IgD-negative memory B cell (primary cell): Measurements from ENCODE around the gene AGRP. TPM values are rescaled to one million over a fixed set of nuclear protein-coding genes. Genes with fewer than 3 reads are reported as not detected.

Source experiments
- H3K27ac Mint-ChIP-seq, 3 donors: one replicate each; pipeline ENCODE4 v1.8.0; 2020 to 2022; ENCODE audit warnings: mild to moderate bottlenecking in 3 of 3, mixed read lengths in 3 of 3, moderate library complexity in 1 of 3
- H3K27me3 Mint-ChIP-seq: one replicate; pipeline ENCODE4 v1.8.0; 2021; ENCODE audit warnings: mixed read lengths
- H3K36me3 Mint-ChIP-seq: one replicate; pipeline ENCODE4 v1.8.0; 2020; ENCODE audit warnings: mild to moderate bottlenecking, mixed read lengths
- H3K4me1 Mint-ChIP-seq, 3 donors: one replicate each; pipeline ENCODE4 v1.8.0; 2020 to 2022; ENCODE audit warnings: mixed read lengths in 3 of 3, mild to moderate bottlenecking in 1 of 3
- H3K4me3 Mint-ChIP-seq, 4 donors: one replicate each; pipeline ENCODE4 v1.8.0; 2020 to 2022; ENCODE audit warnings: mild to moderate bottlenecking in 4 of 4, mixed read lengths in 4 of 4, moderate library complexity in 3 of 4
- H3K9me3 Mint-ChIP-seq, 3 donors: one replicate each; pipeline ENCODE4 v1.8.0; 2020 to 2021; ENCODE audit warnings: mixed read lengths in 3 of 3, mild to moderate bottlenecking in 1 of 3
- polyA plus RNA-seq: library from polyadenylated mRNA; unstranded; fragments of 300-500 nt; fragmentation: Illumina TruSeq; gene quantifications from one replicate; pipeline ENCODE4 v1.2.3, GENCODE V29; 2021

The AGRP gene
- polyA plus RNA-seq, 1 donor from 2014 or later, result not detected

GRCh38 chr16:67482233-67482924 is 968 bp downstream of the AGRP start:
- Mint-ChIP-seq H3K4me1 (peaks cover 20 to 31% (median 21%) of the 10 kb centered on the region in 3 donors), H3K27ac (peak overlapping the region; percentile 88 to 99 (median 99)), H3K27me3 (no peaks in the 10 kb centered on the region)

GRCh38 chr16:67481561-67482232 is 1.6 kb downstream of the AGRP start:
- Mint-ChIP-seq H3K36me3 (peaks cover 5% of the 10 kb centered on the region), H3K4me3 (peak overlapping the region; percentile 98 to 100 (median 99)), H3K4me1 (peaks cover 19 to 28% (median 24%) of the 10 kb centered on the region in 3 donors), H3K27ac (peak overlapping the region; percentile 99), H3K27me3 (no peaks in the 10 kb centered on the region), H3K9me3 (no peaks in the 10 kb centered on the region)

More at GRCh38 chr16:67482233-67482924, 968 bp downstream of the AGRP start:
- Mint-ChIP-seq H3K4me3 (peak overlapping the region; percentile 98 to 100 (median 99)), H3K9me3 (no peaks in the 10 kb centered on the region), H3K36me3 (peaks cover 2% of the 10 kb centered on the region)

GRCh38 chr16:67480833-67481560 is 2.4 kb downstream of the AGRP start, which contains the start of gene ATP6V0D1:
Gene ATP6V0D1, minus strand, starts transcription at chr16:67481157. Its CDS starts 71 bp downstream, at chr16:67481086.
- peaks cover 24 to 32% (median 29%) of the 10 kb centered on the region in 3 donors for H3K4me1 Mint-ChIP-seq
- H3K9me3 Mint-ChIP-seq, result no peaks in the 10 kb centered on the region
- H3K27ac Mint-ChIP-seq, result peak within 1 kb of the TSS; percentile 99

DNA sequence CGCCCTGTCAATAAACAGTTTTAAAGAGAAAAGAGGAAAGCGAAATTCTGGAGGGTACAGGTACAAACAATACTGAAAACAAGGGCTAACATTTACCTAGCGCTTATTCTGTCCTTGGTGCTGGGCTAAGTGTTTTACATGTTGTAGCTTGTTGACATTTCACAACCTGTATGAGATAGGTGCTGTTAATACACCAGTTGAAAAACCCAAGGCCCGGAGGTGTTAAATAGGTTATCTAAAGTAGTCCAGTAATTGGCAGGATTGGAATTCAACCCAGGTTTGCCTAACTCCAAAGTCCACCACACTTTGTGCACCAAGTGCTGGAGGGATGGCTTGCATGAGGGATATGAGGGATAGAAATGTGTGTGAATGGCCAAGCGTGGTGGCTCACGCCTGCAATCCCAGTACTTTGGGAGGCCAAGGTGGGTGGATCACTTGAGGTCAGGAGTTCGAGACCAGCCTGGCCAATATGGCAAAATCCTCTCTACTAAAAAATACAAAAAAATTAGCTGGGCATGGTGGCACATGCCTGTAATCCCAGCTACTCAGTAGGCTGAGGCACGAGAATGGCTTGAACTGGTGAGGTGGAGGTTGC is 5.3 kb downstream of the AGRP start:
- Mint-ChIP-seq H3K4me1 (peaks cover 33 to 41% (median 36%) of the 10 kb centered on the region in 3 donors), H3K4me3 (peak overlapping the region; percentile 36 to 98 (median 55)), H3K27ac (peak overlapping the region in 2 of 3 donors; percentile 2 to 99), H3K36me3 (peaks cover 9% of the 10 kb centered on the region), H3K27me3 (no peaks in the 10 kb centered on the region), H3K9me3 (peaks cover 0 to 1% (median 0%) of the 10 kb centered on the region in 3 donors)

More at GRCh38 chr16:67480833-67481560, 2.4 kb downstream of the AGRP start, which contains the start of gene ATP6V0D1:
- H3K4me3 Mint-ChIP-seq, result peak within 1 kb of the TSS; percentile 98 to 100 (median 99)
- H3K27me3 Mint-ChIP-seq, result no peaks in the 10 kb centered on the region
- H3K36me3 Mint-ChIP-seq, result peaks cover 5% of the 10 kb centered on the region

DNA sequence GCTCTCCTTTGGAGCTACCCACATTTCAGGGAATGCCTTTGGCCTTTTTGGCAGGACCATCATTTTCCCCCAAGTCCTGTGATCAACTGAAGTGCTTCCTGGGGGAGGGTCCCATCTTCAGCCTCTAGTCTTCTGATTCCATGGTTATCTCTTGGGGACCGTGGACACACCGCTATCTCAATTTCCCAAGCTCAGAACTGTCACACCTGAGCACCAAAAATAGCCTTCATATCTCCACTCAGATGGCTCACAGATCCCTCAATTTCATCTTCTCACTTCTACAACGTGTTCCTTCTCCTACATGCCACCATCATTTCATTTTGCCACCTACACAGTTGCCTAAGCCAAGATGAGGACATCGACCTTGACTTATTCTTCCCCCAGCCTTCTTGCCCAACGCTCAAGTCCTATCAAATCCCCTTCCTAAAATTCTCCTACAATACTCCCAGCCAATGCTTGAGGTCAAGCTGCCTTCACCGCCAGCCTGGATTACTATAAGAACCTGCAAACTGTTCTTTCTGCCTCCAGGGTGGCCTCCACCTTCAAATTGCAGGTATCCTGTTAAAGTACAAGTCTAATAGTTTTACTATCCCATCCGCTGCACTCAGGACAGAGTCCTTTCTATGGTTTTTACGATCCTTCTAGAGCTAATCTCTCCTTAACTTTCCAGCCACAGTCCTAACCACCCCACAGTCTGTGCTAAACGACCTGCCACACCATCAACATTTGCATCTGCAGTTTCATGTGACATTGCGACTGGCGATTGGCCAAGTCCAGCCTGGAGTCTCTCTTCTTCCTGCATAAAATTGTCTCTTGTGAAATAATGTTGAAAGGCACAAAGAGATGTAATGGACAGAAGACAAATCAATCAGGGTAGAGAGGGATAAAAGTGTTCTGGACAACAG is 8.5 kb downstream of the AGRP start:
- Mint-ChIP-seq H3K9me3 (peaks cover 0 to 1% (median 0%) of the 10 kb centered on the region in 3 donors), H3K4me1 (peaks cover 32 to 42% (median 42%) of the 10 kb centered on the region in 3 donors), H3K4me3 (no peak overlapping the region), H3K36me3 (peaks cover 7% of the 10 kb centered on the region), H3K27me3 (no peaks in the 10 kb centered on the region), H3K27ac (peak overlapping the region in 1 of 3 donors; percentile 35)

DNA sequence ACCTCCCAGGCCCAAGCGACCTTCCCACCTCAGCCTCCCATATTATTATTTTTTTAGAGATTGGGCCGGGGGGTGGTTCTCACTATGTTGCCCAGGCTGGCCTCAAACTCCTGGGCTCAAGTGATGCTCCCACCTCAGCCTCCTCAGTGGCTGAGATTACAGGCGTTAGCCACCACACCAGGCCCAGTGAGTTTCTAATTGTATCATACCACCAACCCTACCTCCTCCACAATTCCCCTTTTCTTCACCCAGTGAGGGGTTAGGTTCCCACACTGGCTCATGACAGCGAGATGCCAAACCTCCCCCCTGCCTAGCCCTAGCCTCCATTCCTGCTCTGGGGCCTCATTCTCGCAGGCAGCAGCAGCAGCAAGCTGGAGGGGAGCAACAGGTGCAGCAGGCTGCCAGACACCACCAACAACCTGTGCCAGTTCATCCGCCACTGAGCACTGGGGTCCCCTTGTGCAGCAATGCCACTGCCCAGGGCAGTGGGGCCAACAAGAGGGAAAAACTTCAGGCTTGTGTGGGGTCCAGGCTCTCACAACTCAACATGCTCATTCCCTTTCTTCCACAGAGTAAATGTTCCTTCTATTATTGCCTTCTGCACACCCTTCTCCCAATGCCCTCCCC is 11.5 kb downstream of the AGRP start:
- Mint-ChIP-seq H3K27me3 (no peaks in the 10 kb centered on the region), H3K4me1 (peaks cover 38 to 46% (median 45%) of the 10 kb centered on the region in 3 donors), H3K27ac (no peak overlapping the region), H3K36me3 (peaks cover 3% of the 10 kb centered on the region), H3K9me3 (peaks cover 0 to 1% (median 0%) of the 10 kb centered on the region in 3 donors), H3K4me3 (peak overlapping the region in 1 of 4 donors; percentile 51)

GRCh38 chr16:67470359-67470758 is 13.0 kb downstream of the AGRP start:
- Mint-ChIP-seq H3K4me3 (no peak overlapping the region), H3K36me3 (peaks cover 3% of the 10 kb centered on the region), H3K27ac (no peak overlapping the region), H3K9me3 (peaks cover 0 to 1% (median 0%) of the 10 kb centered on the region in 3 donors), H3K4me1 (peaks cover 44 to 48% (median 46%) of the 10 kb centered on the region in 3 donors), H3K27me3 (no peaks in the 10 kb centered on the region)

- no peaks in the 10 kb centered on the region for H3K9me3 Mint-ChIP-seq
- peaks cover 35 to 41% (median 36%) of the 10 kb centered on the region in 3 donors for H3K4me1 Mint-ChIP-seq
- H3K4me3 Mint-ChIP-seq, result no peak overlapping the region
- H3K27me3 Mint-ChIP-seq, result no peaks in the 10 kb centered on the region
- no peak overlapping the region for H3K27ac Mint-ChIP-seq
- H3K36me3 Mint-ChIP-seq, result no peaks in the 10 kb centered on the region
Measured at GRCh38 chr16:67468731-67469130, 14.6 kb downstream of the AGRP start.

- H3K36me3 Mint-ChIP-seq, result no peaks in the 10 kb centered on the region
- peak overlapping the region in 2 of 3 donors; percentile 67 to 81 for H3K27ac Mint-ChIP-seq
- no peaks in the 10 kb centered on the region for H3K27me3 Mint-ChIP-seq
- no peak overlapping the region for H3K4me3 Mint-ChIP-seq
- peaks cover 31 to 36% (median 32%) of the 10 kb centered on the region in 3 donors for H3K4me1 Mint-ChIP-seq
- H3K9me3 Mint-ChIP-seq, result no peaks in the 10 kb centered on the region
Measured at GRCh38 chr16:67466581-67466980, 16.8 kb downstream of the AGRP start.

- H3K4me1 Mint-ChIP-seq, result peaks cover 24 to 32% (median 28%) of the 10 kb centered on the region in 3 donors
Measured at GRCh38 chr16:67464565-67464964, 18.8 kb downstream of the AGRP start.

GRCh38 chr16:67463691-67464090 is 19.7 kb downstream of the AGRP start:
- no peak overlapping the region for H3K27ac Mint-ChIP-seq
- H3K4me3 Mint-ChIP-seq, result no peak overlapping the region
- peaks cover 24 to 31% (median 28%) of the 10 kb centered on the region in 3 donors for H3K4me1 Mint-ChIP-seq
- no peaks in the 10 kb centered on the region for H3K9me3 Mint-ChIP-seq
- H3K27me3 Mint-ChIP-seq, result no peaks in the 10 kb centered on the region
- H3K36me3 Mint-ChIP-seq, result peaks cover 2% of the 10 kb centered on the region

More at GRCh38 chr16:67464565-67464964, 18.8 kb downstream of the AGRP start:
- Mint-ChIP-seq H3K27me3 (no peaks in the 10 kb centered on the region), H3K36me3 (peaks cover 2% of the 10 kb centered on the region), H3K27ac (no peak overlapping the region), H3K4me3 (no peak overlapping the region), H3K9me3 (no peaks in the 10 kb centered on the region)

DNA sequence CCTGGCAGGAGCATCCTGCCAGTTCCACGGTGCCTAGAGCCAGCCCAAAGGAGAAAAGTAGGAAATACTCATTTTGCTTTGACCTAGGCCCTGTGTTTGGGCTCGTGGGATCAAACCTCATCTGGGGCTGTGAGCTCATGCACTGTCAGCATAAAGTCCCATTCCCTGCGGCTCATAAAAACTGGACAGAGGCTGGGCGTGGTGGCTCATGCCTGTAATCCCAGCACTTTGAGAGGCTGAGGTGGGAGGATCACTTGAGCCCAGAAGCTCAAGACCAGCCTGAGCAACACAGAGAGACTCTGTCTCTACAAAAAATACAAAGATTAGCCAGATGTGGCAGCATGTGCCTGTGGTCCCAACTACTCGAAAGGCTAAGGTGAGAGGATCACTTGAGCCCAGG is 20.3 kb downstream of the AGRP start:
- Mint-ChIP-seq H3K36me3 (peaks cover 2% of the 10 kb centered on the region), H3K27ac (no peak overlapping the region), H3K27me3 (no peaks in the 10 kb centered on the region), H3K9me3 (no peaks in the 10 kb centered on the region), H3K4me1 (peaks cover 23 to 25% (median 24%) of the 10 kb centered on the region in 3 donors), H3K4me3 (peak overlapping the region in 1 of 4 donors; percentile 65)

GRCh38 chr16:67462279-67462655 is 21.1 kb downstream of the AGRP start:
- Mint-ChIP-seq H3K36me3 (peaks cover 2% of the 10 kb centered on the region), H3K4me3 (no peak overlapping the region), H3K9me3 (no peaks in the 10 kb centered on the region), H3K27me3 (no peaks in the 10 kb centered on the region), H3K4me1 (peaks cover 15 to 23% (median 16%) of the 10 kb centered on the region in 3 donors), H3K27ac (no peak overlapping the region)
